ENCODE results near the gene SLC25A42. TPM values are rescaled to one million over a fixed set of nuclear protein-coding genes. Genes with fewer than 3 reads are reported as not detected.

Gene SLC25A42
- total RNA-seq, 1 experiment from 2014 or later = 6.3 TPM

Other genes with a start within 250 kb of the SLC25A42 start
- 33.8 and 46.2 TPM in 2 replicates for gene UPF1, start 232.0 kb upstream of the SLC25A42 start, total RNA-seq (2014; rRNA removed; shearing (Covaris generic))
- 1.0 TPM in 1 of 2 replicates, not detected in the other for gene CERS1, start 167.8 kb upstream of the SLC25A42 start, total RNA-seq (2014; rRNA removed; shearing (Covaris generic))
- 386 and 421 TPM in 2 replicates for gene COPE, start 144.6 kb upstream of the SLC25A42 start, total RNA-seq (2014; rRNA removed; shearing (Covaris generic))
- gene DDX49, start 144.3 kb upstream of the SLC25A42 start, total RNA-seq (2014; rRNA removed; shearing (Covaris generic)) = 68.6 and 70.9 TPM in 2 replicates
- 32.5 and 47.3 TPM in 2 replicates for gene HOMER3, start 122.8 kb upstream of the SLC25A42 start, total RNA-seq (2014; rRNA removed; shearing (Covaris generic))
- 21.7 and 25.2 TPM in 2 replicates for gene SUGP2, start 30.5 kb upstream of the SLC25A42 start, total RNA-seq (2014; rRNA removed; shearing (Covaris generic))
- 57.7 and 62.0 TPM in 2 replicates for gene ARMC6, start 30.4 kb upstream of the SLC25A42 start, total RNA-seq (2014; rRNA removed; shearing (Covaris generic))
- 21.8 and 26.2 TPM in 2 replicates for gene TMEM161A, start 74.5 kb downstream of the SLC25A42 start, total RNA-seq (2014; rRNA removed; shearing (Covaris generic))
- gene MEF2B, start 106.3 kb downstream of the SLC25A42 start, total RNA-seq (2014; rRNA removed; shearing (Covaris generic)) = 0.27 TPM in 1 of 2 replicates, not detected in the other
- gene BORCS8, start 128.2 kb downstream of the SLC25A42 start, total RNA-seq (2014; rRNA removed; shearing (Covaris generic)) = 19.3 and 26.4 TPM in 2 replicates
- gene RFXANK, start 128.3 kb downstream of the SLC25A42 start, total RNA-seq (2014; rRNA removed; shearing (Covaris generic)) = 106 and 111 TPM in 2 replicates
- 48.1 and 50.5 TPM in 2 replicates for gene NR2C2AP, start 139.4 kb downstream of the SLC25A42 start, total RNA-seq (2014; rRNA removed; shearing (Covaris generic))
- not detected in 2 replicates for gene NCAN, start 148.0 kb downstream of the SLC25A42 start, total RNA-seq (2014; rRNA removed; shearing (Covaris generic))
- not detected in 2 replicates for gene TM6SF2, start 209.3 kb downstream of the SLC25A42 start, total RNA-seq (2014; rRNA removed; shearing (Covaris generic))